IMR-90 (cell line): ENCODE data around the gene TIMP1. TPM values are rescaled to one million over a fixed set of nuclear protein-coding genes. Genes with fewer than 3 reads are reported as not detected.

ENCODE experiments used
- ATAC-seq: fragments of 200-7000 bp; cut with Tn5 transposase; 2 replicates; pipeline ENCODE4 v1.9.1; 2020; ENCODE audit warnings: low read depth, mild to moderate bottlenecking, moderate library complexity
- BruUV-seq: library from RNA; stranded (reverse); fragments of 400-500 nt; replicated peaks from 2 replicates; lab custom pipeline; 2021; lab: Mats Ljungman, UMichigan
- CTCF ChIA-PET: fragments of 300-600 bp; formaldehyde crosslinking; extraction: SDS; loops from one replicate; lab custom pipeline; 2021; ENCODE audit warnings: antibody characterized with exemption; lab: Yijun Ruan, JAX
- POLR2A ChIA-PET: fragments of 300-600 bp; sonication (Branson Sonifier 250); formaldehyde crosslinking; loops from one replicate; lab custom pipeline; 2022; ENCODE audit warnings: antibody characterized with exemption; ENCODE audit not compliant: unreplicated experiment; lab: Charles Lee
- DNase-seq: peaks from one replicate; pipeline ENCODE4 v3.0.0; 2013
- H2AFZ ChIP-seq: replicated peaks from 2 replicates; pipeline ENCODE3; 2013; ENCODE audit warnings: low read length, mild to moderate bottlenecking; ENCODE audit not compliant: poor library complexity
- H2AK5ac ChIP-seq: 2 replicates; pipeline ENCODE4 v1.6.1; 2013; ENCODE audit warnings: low read depth, low read length, inconsistent platforms
- H2AK9ac ChIP-seq: replicated peaks from 2 replicates; pipeline ENCODE3; 2013; ENCODE audit warnings: mild to moderate bottlenecking, low read depth, low read length, moderate library complexity; ENCODE audit not compliant: poor library complexity
- H2BK120ac ChIP-seq: 2 replicates; pipeline ENCODE4 v1.6.1; 2013; ENCODE audit warnings: low read depth, low read length, inconsistent platforms
- H2BK15ac ChIP-seq: 3 replicates; pipeline ENCODE4 v1.6.1; 2013; ENCODE audit warnings: low read depth, low read length, inconsistent platforms
- H2BK20ac ChIP-seq: 2 replicates; pipeline ENCODE4 v1.6.1; 2013; ENCODE audit warnings: low read depth, mild to moderate bottlenecking, inconsistent platforms, low read length, moderate library complexity
- H2BK5ac ChIP-seq: 2 replicates; pipeline ENCODE4 v1.6.1; 2013; ENCODE audit warnings: mild to moderate bottlenecking, low read depth, low read length, inconsistent platforms; ENCODE audit not compliant: poor library complexity, severe bottlenecking
- H3K14ac ChIP-seq: replicated peaks from 2 replicates; pipeline ENCODE4 v1.6.1; 2013; ENCODE audit warnings: low read depth, low read length, inconsistent platforms
- H3K18ac ChIP-seq: 2 replicates; pipeline ENCODE4 v1.6.1; 2013; ENCODE audit warnings: low read depth, low read length, control low read depth
- H3K23ac ChIP-seq: 2 replicates; pipeline ENCODE4 v1.6.1; 2013; ENCODE audit warnings: low read depth, low read length, inconsistent platforms
- H3K27ac ChIP-seq: 2 replicates; pipeline ENCODE4 v1.5.1; 2013; ENCODE audit warnings: mild to moderate bottlenecking, control low read depth, low read length; ENCODE audit not compliant: insufficient read depth
- H3K27me3 ChIP-seq: 2 replicates; pipeline ENCODE4 v1.6.1; 2013; ENCODE audit warnings: low read length; ENCODE audit not compliant: control insufficient read depth, insufficient read depth
- H3K36me3 ChIP-seq: 2 replicates; pipeline ENCODE4 v1.6.1; 2013; ENCODE audit warnings: low read length, mixed read lengths; ENCODE audit not compliant: control insufficient read depth, insufficient read depth
- H3K4ac ChIP-seq: 2 replicates; pipeline ENCODE4 v1.6.1; 2013; ENCODE audit warnings: low read depth, low read length, inconsistent platforms
- H3K4me1 ChIP-seq: 2 replicates; pipeline ENCODE4 v1.6.1; 2013; ENCODE audit warnings: low read length, mixed read lengths; ENCODE audit not compliant: control insufficient read depth, insufficient read depth
- H3K4me2 ChIP-seq: 2 replicates; pipeline ENCODE4 v1.6.1; 2013; ENCODE audit warnings: low read depth, mild to moderate bottlenecking, control low read depth, low read length, moderate library complexity
- H3K4me3 ChIP-seq: 2 replicates; pipeline ENCODE4 v1.5.1; 2013; ENCODE audit warnings: low read depth, mild to moderate bottlenecking, control low read depth, low read length, moderate library complexity; ENCODE audit not compliant: insufficient read depth
- H3K56ac ChIP-seq: 2 replicates; pipeline ENCODE4 v1.6.1; 2013; ENCODE audit warnings: low read length, inconsistent platforms; ENCODE audit not compliant: insufficient read depth; ENCODE audit errors: extremely low read depth
- H3K79me1 ChIP-seq, 2 experiments: 2 replicates each; pipeline ENCODE4 v1.6.1; 2013; ENCODE audit warnings: low read length in 2 of 2, inconsistent platforms in 1 of 2, low read depth in 1 of 2
- H3K9ac ChIP-seq: 2 replicates; pipeline ENCODE4 v1.6.1; 2013; ENCODE audit warnings: low read depth, low read length, control low read depth
- H3K9me1 ChIP-seq: 2 replicates; pipeline ENCODE4 v1.6.1; 2013; ENCODE audit warnings: low read length, inconsistent platforms; ENCODE audit not compliant: insufficient read depth
- H3K9me3 ChIP-seq: 2 replicates; pipeline ENCODE4 v1.6.1; 2013; ENCODE audit warnings: low read length; ENCODE audit not compliant: control insufficient read depth, insufficient read depth
- H4K20me1 ChIP-seq: 2 replicates; pipeline ENCODE4 v1.6.1; 2013; ENCODE audit warnings: low read length, inconsistent platforms; ENCODE audit not compliant: insufficient read depth
- H4K5ac ChIP-seq: 2 replicates; pipeline ENCODE4 v1.6.1; 2013; ENCODE audit warnings: mild to moderate bottlenecking, low read depth, low read length, control low read depth
- H4K8ac ChIP-seq, 2 experiments: 2 replicates each; pipeline ENCODE4 v1.6.1; 2013; ENCODE audit warnings: low read depth in 2 of 2, low read length in 2 of 2, control low read depth in 1 of 2, inconsistent platforms in 1 of 2
- H4K91ac ChIP-seq: 2 replicates; pipeline ENCODE4 v1.6.1; 2013; ENCODE audit warnings: low read depth, low read length, inconsistent platforms; ENCODE audit not compliant: insufficient read depth
- POLR2A ChIP-seq: IDR thresholded peaks from 2 replicates; pipeline ENCODE4 v1.6.1; 2012; ENCODE audit warnings: mild to moderate bottlenecking, low read depth, low read length
- RFX5 ChIP-seq: IDR thresholded peaks from 2 replicates; pipeline ENCODE4 v1.8.0; 2012; ENCODE audit warnings: low read depth, mild to moderate bottlenecking, low read length, moderate library complexity
- WGBS, 2 experiments: methylation state at CpG; one replicate each; pipeline versions ENCODE4 v1.1.5 to v1.1.7; 2013; ENCODE audit warnings: missing lambda C conversion rate in 2 of 2; ENCODE audit not compliant: insufficient read length in 1 of 2; ENCODE audit errors: extremely low coverage in 2 of 2; 5-methylcytosine and 5-hydroxymethylcytosine counted together
- dilution Hi-C: fragments of 300-500 bp; cut with HindIII; formaldehyde crosslinking; loops from one replicate; pipeline ENCODE4 v1.14.3; 2018; ENCODE audit warnings: low sequenced_read_pairs; ENCODE audit not compliant: unreplicated experiment
- in situ Hi-C: fragments of 300-500 bp; cut with MboI; formaldehyde crosslinking; loops from 3 replicates; pipeline ENCODE4 v1.14.3; 2019; ENCODE audit warnings: low sequenced_read_pairs, inconsistent platforms, mixed read lengths
- intact Hi-C: fragments of 100-400 bp; cut with micrococcal nuclease; formaldehyde crosslinking; loops from 2 replicates; pipeline ENCODE4 v1.10.0; 2022
- polyA plus RNA-seq, 3 experiments: library from polyadenylated mRNA; depleted of rRNA; stranded (reverse); fragments of >200 nt; gene quantifications; 2 replicates each; pipeline ENCODE4 v1.2.3, GENCODE V29; 2012; ENCODE audit warnings: low replicate concordance in 1 of 3
- total RNA-seq: library from RNA; depleted of rRNA; stranded (reverse); fragments of >200 nt; gene quantifications from 2 replicates; pipeline ENCODE4 v1.2.3, GENCODE V29; 2012
- TF ChIP-seq, protein P1 (sequence below): conservative IDR thresholded peaks from 2 replicates; pipeline ENCODE4 v1.5.1; 2012; ENCODE audit warnings: mild to moderate bottlenecking, low read depth, low read length, improper control_type of control experiment

Gene TIMP1
- total and polyA plus RNA-seq, 2 of the 4 experiments (the other 2 are of a cell fraction), result 512 to 3,078 TPM

GRCh38 chrX:47572773-47573340 is 9.4 kb upstream of the TIMP1 start:
- TF ChIP-seq, protein P1, sequence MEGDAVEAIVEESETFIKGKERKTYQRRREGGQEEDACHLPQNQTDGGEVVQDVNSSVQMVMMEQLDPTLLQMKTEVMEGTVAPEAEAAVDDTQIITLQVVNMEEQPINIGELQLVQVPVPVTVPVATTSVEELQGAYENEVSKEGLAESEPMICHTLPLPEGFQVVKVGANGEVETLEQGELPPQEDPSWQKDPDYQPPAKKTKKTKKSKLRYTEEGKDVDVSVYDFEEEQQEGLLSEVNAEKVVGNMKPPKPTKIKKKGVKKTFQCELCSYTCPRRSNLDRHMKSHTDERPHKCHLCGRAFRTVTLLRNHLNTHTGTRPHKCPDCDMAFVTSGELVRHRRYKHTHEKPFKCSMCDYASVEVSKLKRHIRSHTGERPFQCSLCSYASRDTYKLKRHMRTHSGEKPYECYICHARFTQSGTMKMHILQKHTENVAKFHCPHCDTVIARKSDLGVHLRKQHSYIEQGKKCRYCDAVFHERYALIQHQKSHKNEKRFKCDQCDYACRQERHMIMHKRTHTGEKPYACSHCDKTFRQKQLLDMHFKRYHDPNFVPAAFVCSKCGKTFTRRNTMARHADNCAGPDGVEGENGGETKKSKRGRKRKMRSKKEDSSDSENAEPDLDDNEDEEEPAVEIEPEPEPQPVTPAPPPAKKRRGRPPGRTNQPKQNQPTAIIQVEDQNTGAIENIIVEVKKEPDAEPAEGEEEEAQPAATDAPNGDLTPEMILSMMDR, result no peak
- TF ChIP-seq RFX5, result no peak
- TF ChIP-seq POLR2A, result 0 out of 2 replicates have a peak, but pooled peaks have one; percentile 25
- Histone ChIP-seq H4K20me1 (no peaks in the 10 kb centered on the region; the same call in 1 of the 2 replicates), H3K56ac (0 out of 2 replicates have a peak overlapping the region, but pooled peaks have one; percentile 3), H3K9me3 (no peaks in the 10 kb centered on the region; the same call in 1 of the 2 replicates), H4K5ac (0 out of 2 replicates have a peak overlapping the region, but pooled peaks have one; percentile 19), H2BK5ac (peak overlapping the region; percentile 9), H3K4ac (peak overlapping the region; percentile 87), H3K23ac (no peak overlapping the region; the same call in 1 of the 2 replicates), H2AK5ac (peak overlapping the region; percentile 81), H3K36me3 (peaks cover 21% of the 10 kb centered on the region), H3K27me3 (no peaks in the 10 kb centered on the region), H4K8ac (peak overlapping the region in 1 of 2 experiments; percentile 45; a peak in 1 of 4 replicates), H2BK15ac (peak overlapping the region; percentile 91; the same call in 2 of the 3 replicates), H3K18ac (no peak overlapping the region), H2BK20ac (no peak overlapping the region), H4K91ac (peak overlapping the region; percentile 39), H3K4me2 (no peak overlapping the region), H3K14ac (peak overlapping the region; percentile 17), H2BK120ac (peak overlapping the region; percentile 77; the same call in 1 of the 2 replicates), H3K4me3 (no peak overlapping the region), H3K4me1 (peaks cover 17% of the 10 kb centered on the region), H3K9ac (no peak overlapping the region), H2AK9ac (peak overlapping the region; percentile 60), H3K9me1 (peaks cover 3% of the 10 kb centered on the region; the same call in 1 of the 2 replicates), H2AFZ (peak overlapping the region; percentile 67), H3K79me1 (peaks cover 0 to 3% of the 10 kb centered on the region in 2 experiments; a peak in 1 of 4 replicates), H3K27ac (peak overlapping the region; percentile 68)
- in situ Hi-C loops (no loop called here), intact Hi-C loops (no loop called here), dilution Hi-C loops (no loop called here)
- no TSS peak for BruUV-seq
- ATAC-seq (no peak; the same call in 1 of the 2 replicates), DNase-seq (no peak)
- 81% methylated on average over 7 of the region's 9 CpGs; no CpG with 5 or more reads in 1 of the 2 experiments for WGBS, 2 experiments
- POLR2A ChIA-PET, result no interaction called here
- CTCF ChIA-PET, result no interaction called here
